HG02798 (cell line): ENCODE measurements around the gene TWSG1.
"Not testable (repeated sequence)": the region's sequence is repeated elsewhere in the genome, so short reads cannot be mapped to it uniquely, and the experiment has no call there.

Source experiments
- ATAC-seq: cut with Tn5 transposase; IDR thresholded peaks from one replicate; pipeline ENCODE4 v1.9.1; 2021; ENCODE audit warnings: mild to moderate bottlenecking; ENCODE audit not compliant: unreplicated experiment, poor library complexity

Gene TWSG1

DNA sequence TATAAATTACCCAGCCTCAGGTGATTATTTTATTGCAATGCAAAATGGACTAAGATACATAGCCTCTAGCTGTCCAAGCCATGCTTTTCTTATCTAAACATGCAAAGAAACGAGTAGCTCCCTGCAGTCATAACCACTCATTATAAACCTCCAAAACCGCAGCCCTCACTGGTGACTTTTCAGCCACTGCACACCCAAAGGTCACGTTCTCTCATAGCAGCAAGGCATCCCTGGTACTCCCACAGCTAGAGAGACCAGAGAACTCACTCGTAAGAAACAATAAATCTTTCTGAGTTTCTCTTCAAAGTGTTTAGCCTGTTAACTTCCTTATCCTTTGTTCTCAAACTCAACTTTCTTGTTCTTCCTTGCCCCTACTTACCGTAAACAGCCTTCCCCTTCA lies 112.3 kb downstream of the TWSG1 start:
- ATAC-seq = no peak

DNA sequence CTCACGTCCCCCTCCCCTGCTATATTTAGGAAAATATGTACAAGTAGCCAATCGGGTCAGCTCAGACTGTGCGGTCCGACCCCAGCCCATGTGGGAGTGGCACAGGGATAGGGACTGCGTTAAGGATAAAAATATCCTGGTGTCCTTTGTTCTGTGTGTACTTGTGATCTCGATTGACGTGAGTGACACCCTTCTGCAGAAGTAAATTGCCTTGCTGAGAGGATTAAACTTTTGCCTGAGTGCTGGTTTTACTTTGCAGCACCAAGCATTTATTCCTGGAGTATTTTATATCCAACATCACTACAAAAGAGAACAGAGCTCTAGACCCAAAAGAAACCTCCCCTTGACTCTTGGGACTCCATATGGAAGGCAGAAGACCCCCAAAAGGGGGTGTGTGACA lies 112.8 kb downstream of the TWSG1 start:
- no peak for ATAC-seq

GRCh38 chr18:9449600-9450414 lies 115.2 kb downstream of the TWSG1 start:
- no peak for ATAC-seq

DNA sequence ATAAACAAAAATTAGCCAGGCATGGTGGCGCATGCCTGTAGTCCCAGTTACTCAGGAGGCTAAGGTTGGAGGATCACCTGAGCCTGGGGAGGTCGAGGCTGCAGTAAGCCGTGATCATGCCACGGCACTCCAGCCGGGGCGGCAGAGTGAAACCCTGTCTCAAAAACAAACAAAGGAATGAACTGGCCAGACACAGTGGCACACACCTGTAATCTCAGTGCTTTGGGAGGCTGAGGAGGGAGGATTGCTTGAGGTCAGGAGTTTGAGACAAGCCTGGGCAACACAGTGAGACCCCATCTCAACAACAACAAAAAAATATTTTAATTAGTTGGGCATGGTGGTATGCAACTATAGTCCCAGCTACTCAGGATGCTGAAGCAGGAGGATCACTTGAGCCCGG lies 116.3 kb downstream of the TWSG1 start:
- ATAC-seq = not testable (repeated sequence)
